ENCODE measurements around the gene MAP3K7.

DNA sequence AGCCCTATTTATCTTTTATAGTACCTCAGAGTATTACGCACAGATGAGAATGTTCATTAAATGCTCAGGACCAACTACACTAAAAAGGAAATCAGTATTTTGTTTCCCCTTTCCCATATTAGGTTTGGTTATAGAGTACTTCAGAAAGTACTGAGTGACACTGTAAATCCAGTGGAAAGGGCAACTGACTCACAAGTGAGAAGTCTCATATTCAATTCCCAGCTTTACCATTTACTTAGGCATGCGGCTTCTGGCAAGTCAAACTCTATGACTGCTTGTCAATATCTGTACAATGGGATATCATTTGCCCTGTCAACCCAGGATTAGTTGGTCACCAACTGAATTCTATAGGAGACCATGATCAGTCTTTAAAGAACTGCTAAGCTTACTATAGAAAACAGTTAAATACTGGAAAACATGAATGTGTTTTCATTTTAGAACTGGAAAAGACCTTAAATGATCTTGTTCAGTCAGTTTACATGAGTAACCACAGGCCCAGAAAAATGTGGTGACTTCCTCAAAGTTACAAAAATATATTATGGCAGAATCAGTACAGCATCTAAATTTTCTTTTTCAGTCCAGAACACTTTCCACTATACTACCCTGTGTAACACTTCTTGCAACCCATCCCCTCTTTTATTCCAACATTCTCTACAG is 3.6 kb downstream of the MAP3K7 start:
- TF ChIP-seq ZNF384 (IDR thresholded peaks at IDR 0.05), result no peak
- no peak for TF ChIP-seq FOXA1 (IDR thresholded peaks at IDR 0.05)
- TF ChIP-seq FOXM1 (IDR thresholded peaks at IDR 0.05; ENCODE audit: borderline replicate concordance), result no peak
- TF ChIP-seq SP1 (IDR thresholded peaks at IDR 0.05), result no peak
- TF ChIP-seq CTBP1 (IDR thresholded peaks at IDR 0.05; ENCODE audit: borderline replicate concordance), result no peak
- no peak for TF ChIP-seq HDGF (IDR thresholded peaks at IDR 0.05; ENCODE audit: borderline replicate concordance)
- TF ChIP-seq SUZ12 (IDR thresholded peaks at IDR 0.05), result no peak

Data from HEK293T (cell line).